Measurements from ENCODE around the gene CEMP1.

The CEMP1 gene

DNA sequence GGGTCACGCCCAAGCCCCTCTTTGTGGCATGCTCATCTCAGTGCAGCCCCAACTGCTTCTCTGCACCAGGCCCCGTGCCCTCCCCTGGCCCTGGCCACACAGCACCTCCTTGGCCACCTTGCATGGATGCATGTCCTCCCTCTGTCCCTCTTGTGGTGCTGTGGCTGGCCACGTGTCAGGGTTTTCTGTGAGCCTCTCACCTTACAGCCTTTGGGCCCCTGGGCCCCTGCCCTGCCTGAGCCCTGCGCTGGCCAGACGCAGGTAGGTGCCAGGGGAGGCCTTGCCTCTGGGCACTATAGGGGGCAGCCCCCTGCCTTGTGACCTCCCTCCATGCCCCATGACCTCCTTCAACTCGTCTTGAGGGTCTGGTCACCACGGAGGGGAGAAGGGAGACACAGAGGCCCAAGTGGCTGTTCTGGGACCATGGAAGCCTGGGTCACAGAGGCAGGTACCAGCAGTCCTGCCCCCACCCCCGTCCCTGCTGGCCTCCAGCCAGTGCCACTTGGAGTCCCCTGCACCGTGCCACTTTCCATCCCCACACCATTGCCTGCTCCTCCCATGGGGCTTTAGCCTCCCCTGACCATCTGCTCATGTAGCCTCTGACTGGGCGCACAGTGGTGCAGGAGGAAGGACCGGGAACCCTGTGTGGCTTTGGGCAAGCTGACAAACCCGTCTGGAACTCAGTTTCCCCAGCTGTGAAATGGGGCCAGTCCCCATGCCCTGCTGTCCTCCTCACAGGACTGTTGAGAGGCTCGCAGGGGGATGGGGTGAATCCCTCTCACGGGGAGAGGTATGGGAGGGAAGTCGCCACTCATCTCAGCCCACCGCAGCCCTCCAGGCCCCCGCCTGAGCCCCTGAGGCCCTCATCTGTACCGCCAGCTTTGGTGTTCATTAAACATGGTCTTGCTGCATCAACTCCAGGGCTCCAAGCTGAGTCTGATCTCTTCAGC, 29.0 kb downstream of the CEMP1 start:
- DNase-seq (ENCODE audit: low read depth, low spot score), result no peak

DNA sequence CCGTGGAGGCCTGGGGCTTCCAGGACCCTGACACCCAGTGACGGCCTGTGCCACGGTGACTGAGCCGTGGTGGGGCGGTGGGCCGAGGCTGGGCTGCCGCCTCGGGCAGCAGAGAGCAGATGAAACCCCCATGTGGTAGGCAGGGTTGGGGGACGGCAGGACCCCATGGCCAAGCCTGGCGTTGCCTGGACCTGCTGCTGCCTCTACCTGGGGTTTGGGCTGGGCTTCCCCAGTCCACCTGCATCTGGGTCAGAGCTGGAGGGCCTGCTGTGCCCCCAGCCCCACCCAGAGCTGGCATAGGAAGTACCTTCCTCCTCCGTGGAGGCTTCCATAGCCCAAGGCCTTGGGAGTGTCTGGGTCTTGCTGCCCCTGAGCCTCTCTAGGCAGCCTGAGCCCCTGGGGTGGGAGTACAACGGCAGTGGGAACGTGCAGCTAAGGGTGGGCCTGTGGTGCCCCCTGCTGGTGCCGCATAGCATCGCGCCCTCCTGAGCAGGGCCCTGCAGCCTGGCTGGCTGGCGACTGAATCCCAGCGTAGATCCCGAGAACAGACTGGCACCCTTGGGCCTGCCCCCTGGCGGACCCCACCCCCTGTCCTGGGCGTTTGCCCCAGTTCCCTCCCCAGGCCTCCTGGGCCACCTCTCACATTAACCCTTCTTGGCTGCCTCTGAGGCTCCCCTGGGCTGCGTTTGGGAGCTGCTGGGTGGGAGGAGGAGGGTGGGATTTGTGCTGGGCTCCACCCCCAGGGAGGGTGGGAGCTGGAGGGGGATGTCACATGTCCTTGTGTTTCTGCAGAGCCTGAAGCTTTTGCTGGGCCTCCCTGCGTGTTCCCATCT, 30.1 kb downstream of the CEMP1 start:
- peak; percentile 96 for DNase-seq (ENCODE audit: low read depth, low spot score)

DNA sequence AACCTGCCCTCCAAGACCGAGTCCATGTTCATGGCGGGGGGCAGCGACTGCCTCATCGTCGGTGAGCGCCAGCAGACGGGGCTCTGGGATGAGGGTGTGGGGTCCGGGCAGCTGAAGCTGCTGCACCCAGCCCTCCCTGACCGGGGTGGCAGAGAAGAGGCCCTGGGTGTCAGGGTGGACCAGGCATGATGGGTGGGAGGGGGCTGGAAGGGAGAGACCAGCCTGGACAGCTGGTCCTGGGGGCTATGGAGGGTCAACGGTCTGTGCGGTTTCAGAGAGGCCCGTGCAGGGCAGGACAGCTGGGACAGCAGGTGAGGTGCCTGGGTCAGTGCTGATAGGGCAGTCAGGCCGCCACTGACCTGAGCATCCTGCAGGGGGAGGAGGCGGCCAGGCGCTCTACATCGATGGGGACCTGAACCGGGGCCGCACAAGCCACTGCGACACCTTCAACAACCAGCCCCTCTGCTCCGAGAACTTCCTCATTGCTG, 30.7 kb downstream of the CEMP1 start:
- no peak for DNase-seq (ENCODE audit: low read depth, low spot score)

DNA sequence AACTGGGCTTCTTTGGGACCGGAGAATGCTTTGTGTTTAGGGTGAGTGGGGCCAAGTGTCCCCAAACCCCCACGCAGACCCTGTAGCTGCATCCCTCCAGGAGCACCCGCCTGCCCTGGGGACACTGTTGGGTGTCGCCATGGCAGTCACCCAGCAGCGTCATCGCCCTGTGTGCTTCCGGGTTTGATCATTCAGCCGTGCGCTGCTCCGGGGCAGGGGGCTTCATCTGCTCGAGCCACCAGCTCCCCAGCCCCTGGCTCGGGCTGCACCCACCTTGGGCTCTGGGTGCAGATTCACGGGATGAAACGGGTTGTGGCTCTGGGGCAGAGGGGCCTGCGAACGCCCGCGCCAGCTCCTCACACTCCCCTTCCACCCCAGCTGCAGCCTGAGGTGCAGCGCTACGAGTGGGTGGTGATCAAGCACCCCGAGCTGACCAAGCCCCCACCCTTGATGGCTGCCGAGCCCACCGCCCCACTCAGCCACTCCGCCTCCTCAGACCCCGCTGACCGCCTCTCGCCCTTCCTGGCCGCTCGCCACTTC, 31.2 kb downstream of the CEMP1 start:
- no peak for DNase-seq (ENCODE audit: low read depth, low spot score)

DNA sequence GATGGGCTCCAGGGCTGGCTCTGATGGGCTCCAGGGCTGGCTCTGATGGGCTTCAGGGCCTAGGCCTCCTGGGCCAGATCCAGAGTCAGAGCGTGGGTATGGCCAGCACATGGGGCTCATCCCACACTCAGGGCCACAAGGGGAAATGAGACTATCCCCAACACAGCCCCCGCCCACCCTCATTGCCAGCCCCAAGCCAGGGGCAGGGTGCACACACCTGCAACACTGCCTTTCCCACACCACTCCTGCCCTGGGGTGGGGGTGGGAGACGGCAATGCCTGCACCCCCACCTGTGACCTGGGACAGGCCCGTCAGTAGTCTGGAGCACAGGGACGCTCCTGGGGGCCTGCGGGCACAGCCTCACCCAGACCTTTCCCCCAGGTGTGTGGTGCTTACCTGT, 31.8 kb downstream of the CEMP1 start:
- no peak for DNase-seq (ENCODE audit: low read depth, low spot score)

DNA sequence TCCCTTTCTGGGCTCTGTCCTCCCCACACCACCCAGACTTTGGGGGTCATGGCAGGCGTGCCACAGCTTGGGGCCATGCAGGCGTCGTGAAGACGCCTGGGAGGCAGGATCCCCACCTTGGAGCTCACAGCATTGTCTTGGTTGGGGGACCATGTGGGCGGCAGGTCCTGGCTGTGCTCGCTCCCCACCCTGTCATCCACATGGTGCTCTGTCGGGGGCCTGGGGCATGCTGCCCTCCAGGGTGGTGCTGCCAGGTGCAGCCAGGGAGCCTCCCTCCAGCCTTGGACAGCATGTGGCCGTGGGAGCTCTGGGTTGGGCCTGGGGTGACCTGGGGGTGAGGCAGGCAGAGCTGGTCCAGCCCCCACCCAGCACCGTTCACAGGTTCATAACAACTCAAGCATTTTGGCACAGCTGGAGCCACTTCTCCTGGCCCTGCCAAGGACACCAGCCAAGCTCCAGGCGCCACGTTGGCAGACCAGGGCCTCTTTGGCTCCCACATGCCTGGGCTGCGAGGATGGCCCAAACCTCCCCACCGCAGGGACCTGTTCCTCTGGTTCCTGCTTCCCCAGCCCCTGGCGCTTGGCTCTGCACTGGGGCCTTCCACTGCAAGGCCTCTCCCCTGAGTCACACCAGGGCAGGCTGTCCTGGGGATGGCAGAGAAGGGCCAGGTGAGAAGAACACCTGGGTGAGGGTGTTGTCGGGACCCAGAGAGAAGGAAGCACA, 32.5 kb downstream of the CEMP1 start:
- DNase-seq (ENCODE audit: low read depth, low spot score), result no peak

DNA sequence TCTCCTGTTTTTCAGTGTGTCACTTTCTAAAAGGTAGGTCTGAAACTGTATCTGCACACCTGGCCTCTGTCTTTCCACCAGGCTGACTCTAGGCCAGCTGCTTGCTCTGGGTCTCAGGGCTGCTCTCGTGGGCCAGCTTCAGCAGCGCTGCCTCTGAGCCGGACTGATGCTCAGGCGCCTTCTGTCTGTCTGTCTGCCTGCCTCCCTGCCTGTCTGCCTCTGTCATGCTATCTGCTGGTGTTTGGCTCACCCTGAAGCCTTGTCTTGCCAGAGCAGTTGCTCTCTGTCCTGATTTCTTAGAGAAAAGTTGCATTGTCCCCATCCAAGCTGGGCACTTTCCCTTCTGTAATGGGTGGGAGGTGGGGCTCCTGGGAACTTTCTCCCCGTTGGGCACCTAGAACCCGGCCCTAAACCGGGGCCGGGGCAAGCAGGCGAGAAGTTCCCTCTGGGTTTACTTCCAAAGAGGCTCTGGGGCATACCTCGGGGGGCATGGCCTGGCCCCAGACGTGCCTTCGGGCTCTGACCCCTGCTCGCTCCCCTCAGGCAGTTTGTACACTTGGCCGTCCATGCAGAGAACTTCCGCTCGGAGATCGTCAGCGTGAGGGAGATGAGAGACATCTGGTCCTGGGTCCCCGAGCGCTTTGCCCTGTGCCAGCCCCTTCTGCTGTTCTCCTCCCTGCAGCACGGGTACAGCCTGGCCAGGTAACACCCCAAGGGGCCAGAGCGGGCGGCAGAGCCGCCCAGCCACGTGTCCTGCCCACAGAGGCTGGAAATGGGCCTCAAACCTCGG, 33.3 kb downstream of the CEMP1 start:
- DNase-seq (ENCODE audit: low read depth, low spot score), result no peak

DNA sequence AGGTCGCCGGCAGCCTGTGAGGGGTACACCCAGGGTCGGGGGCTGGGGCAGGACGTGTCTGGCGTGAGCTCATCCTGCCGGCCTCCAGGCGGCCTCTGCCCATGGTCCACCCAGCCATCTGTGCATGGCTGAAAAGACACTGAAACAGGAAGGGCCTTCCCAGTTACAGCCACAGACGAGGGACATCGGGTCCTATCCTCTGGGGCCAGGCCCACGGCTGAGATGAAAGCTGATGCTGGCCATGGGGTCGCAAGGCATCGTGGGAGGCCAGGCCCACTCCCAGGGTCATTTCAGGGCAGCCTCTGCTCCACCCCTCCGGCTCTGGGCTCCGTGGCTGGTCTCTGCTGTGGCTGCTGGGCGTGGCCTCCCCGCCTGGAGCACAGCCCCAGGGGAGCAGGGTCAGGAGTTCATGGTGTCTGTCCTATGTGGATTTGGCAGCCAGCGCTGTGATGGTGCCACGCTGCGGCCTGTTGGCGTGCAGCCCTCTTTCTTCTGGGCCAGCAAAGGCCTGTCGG, 34.0 kb downstream of the CEMP1 start:
- peak; percentile 65 for DNase-seq (ENCODE audit: low read depth, low spot score)

DNA sequence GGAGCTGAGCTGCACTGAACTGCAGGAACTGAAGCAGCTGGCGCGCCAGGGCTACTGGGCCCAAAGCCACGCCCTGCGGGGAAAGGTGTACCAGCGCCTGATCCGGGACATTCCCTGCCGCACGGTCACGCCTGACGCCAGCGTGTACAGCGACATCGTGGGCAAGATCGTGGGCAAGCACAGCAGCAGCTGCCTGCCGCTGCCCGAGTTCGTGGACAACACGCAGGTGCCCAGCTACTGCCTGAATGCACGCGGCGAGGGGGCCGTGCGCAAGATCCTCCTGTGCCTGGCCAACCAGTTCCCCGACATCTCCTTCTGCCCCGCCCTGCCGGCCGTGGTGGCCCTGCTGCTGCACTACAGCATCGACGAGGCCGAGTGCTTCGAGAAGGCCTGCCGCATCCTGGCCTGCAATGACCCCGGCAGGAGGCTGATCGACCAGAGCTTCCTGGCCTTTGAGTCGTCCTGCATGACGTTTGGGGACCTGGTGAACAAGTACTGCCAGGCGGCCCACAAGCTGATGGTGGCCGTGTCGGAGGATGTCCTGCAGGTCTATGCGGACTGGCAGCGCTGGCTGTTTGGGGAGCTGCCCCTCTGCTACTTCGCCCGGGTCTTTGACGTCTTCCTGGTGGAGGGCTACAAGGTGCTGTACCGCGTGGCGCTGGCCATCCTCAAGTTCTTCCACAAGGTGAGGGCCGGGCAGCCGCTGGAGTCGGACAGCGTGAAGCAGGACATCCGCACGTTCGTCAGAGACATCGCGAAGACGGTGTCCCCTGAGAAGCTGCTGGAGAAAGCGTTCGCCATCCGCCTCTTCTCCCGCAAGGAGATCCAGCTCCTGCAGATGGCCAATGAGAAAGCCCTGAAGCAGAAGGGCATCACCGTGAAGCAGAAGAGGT, 34.7 kb downstream of the CEMP1 start:
- no peak for DNase-seq (ENCODE audit: low read depth, low spot score)

DNA sequence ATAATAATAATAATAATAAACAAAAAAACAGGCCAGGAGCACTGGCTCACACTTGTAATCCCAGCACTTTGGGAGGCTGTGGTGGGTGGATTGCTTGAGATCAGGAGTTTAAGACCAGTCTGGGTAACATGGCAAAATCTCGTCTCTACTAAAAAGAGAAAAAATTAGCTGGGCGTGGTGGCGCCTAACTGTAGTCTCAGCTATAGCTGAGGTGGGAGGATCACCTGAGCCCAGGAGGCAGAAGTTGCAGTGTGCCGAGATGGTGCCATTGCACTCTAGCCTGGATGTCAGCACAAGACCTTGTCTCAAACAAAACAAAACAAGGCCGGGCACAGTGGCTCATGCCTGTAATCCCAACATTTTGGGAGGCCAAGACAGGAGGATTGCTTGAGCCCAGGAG, 36.2 kb downstream of the CEMP1 start:
- DNase-seq (ENCODE audit: low read depth, low spot score), result no peak

DNA sequence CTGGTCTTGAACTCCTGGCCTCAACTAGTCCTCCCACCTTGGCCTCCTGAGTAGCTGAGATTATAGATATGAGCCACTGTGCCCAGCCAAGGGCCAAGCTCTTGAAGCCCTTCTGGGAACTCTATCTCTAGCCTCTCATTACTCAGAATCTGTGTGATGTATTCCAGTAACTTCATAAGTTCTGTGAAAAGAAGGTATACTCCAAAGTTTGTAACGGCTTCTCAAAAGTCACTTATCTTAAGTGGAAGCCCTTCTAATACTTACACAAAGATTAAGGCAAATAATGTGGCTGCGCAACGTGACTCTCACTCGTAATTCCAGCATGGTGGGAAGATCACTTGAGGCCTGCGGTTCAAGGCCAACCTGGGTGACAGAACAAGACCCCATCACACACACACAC, 36.6 kb downstream of the CEMP1 start:
- DNase-seq (ENCODE audit: low read depth, low spot score), result no peak

DNA sequence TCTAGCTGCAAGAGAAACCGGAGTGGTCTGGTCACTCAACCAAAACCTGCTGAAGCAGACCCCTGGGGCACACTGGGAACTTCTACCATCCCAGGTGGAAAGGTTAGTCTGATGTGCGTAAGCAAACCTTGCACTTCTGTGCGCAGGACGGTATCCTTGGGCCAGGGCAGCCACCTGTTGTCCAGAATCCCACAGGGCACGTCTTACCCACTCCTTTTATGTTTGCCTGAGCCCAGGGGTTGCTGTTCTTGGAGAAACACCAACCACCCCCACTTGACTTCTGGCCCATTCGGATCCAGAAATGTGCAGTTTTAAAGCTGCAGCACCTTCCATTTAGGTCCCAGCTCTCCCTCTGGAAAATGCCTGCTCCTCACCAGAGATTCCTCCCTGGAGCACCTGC, 37.6 kb downstream of the CEMP1 start:
- no peak for DNase-seq (ENCODE audit: low read depth, low spot score)

DNA sequence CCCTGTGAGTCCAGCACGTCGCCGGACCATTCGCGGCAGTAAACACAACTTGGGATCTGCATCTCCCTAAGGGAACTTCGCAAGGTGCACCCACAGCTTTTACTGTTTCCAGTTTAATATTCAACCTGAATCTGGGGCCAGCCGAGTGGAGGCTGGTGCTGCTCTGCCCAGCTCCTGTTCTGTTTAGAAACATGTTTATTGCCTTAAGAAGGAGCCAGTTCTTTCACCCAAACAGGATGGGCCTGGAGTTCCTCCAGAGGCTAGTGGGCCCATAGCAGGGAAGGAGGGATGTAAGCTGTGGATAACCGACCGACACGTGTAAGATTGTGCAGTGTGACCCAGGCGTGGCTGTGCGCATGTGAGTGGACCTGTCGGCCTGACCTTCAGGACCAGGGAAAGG, 38.9 kb downstream of the CEMP1 start:
- no peak for DNase-seq (ENCODE audit: low read depth, low spot score)

DNA sequence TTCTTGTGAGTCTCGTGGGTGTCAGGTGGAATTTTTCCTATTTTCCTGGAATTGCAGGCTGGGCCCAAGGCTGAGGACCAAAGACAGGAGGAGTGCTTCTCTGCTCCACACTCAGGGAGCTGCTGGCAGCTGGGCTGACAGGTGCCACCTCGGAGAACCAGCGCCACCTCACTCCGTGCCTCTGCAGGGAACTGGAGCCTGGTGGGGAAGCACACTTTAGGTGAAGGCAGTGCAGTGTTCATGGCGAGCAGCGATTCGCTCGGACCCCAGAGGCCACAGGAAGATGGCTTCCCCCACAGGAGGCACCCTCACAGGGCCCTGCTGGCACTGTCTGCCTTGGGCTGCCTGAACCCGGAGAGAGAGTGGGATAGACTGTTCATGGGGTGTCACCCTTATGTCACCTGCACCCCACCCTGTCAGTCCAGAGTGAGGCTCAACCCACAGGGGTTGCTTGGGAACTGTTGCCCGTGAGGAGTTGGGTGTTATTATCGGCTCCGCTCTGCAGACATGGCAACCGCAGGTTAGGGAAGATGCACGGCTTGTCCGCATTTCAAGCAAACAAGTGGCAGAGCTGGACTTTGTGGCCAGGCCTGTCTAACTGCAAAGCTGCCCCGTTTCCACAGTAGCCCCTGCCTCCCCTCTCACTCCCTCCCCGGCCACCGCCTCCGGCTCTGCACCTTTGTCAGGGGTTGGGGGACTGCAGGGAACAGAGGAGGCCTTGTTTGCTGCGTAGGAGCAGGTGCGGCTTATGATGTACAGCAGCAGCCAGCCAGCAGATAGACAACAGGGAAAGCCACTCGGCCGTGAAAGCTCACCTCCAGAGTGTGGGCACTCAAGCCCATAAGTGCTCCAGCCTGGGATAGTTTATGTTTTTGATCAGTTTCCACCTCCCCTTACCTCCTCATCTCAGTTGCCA, 40.8 kb downstream of the CEMP1 start:
- no peak for DNase-seq (ENCODE audit: low read depth, low spot score)

DNA sequence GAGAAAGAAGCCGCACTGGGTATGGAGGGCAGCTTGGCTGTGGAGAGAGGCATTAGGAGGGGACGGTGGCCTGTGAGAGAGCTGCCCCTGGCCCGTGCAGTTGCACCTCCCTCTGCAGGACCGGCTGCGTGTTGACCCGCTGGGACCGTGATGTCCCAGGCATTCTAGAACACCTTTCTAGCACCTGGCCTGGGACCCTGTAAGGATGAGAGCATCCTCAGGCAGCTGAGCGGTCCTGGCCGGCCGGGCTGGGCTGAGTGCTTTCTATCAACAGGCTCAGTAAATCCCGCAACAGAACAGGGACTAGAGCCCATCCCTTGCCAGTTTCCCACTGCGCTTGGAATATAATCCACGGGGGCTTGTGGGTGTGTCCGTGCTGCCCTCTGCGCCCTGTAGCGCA, 41.6 kb downstream of the CEMP1 start:
- DNase-seq (ENCODE audit: low read depth, low spot score), result no peak

DNA sequence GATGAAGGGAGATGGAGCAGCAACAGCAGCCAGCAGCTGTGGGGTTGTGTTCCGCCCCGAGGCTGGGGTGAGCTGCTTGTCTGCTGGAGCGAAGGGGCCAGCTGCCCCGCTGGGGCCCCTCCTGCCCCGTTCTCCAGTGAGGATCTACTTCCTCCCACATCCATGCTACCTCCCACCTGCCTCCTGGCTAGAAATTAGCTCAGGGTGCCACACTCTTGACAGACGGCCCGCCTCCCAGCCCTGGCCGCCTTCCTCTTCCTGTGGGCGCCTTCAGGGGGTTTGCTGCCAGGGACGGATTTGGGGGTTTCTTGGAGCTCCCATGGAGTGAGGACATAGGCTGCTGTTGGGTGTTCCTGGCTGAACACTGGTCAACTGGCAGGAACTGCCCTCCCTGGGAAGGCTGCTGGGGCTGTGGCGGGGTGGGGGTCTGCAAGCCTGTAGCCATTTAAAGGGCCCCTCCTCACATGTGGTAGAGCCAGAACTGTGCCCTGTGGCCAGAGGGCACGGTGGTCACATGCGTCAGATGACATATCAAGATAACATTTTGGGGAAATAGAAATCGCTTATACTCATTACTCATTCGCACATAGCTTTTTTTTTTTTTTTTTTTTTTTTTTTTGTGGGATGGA, 43.2 kb downstream of the CEMP1 start:
- peak; percentile 24 for DNase-seq (ENCODE audit: low read depth, low spot score)

DNA sequence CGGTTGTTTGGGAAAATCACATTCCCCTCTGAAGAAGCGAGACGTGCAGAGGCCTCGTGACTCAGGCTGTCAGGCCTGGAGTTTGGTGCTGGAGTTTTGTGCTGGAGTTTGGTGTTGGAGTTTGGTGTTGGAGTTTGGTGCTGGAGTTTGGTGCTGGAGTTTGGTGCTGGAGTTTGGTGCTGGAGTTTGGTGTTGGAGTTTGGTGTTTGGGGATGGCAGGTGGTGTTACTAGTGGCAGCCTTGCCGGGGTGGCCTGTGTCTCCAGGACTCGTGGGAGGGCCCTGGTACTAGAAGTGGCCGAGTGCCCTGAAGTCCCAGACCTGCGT, 43.7 kb downstream of the CEMP1 start:
- no peak for DNase-seq (ENCODE audit: low read depth, low spot score)
